Body of pancreas (tissue), 4 donors: ENCODE results near the gene DSC3.

Source experiments
- POLR2A ChIP-seq, 3 donors: fragments of 450-650 bp; IDR thresholded peaks; one replicate each; pipeline ENCODE4 v1.6.1; 2016; ENCODE audit warnings: antibody characterized with exemption in 3 of 3, mild to moderate bottlenecking in 2 of 3
- TF ChIP-seq, protein P1 (sequence below), 7 experiments: fragments of 450-650 bp in 4 of 7; fragments of 200-600 bp in 3 of 7; sonication (generic) in 3 of 7; IDR thresholded peaks; one replicate each; pipeline ENCODE4 v1.5.1; 2016 to 2019; ENCODE audit warnings: antibody characterized with exemption in 7 of 7

- TF ChIP-seq, protein P1, sequence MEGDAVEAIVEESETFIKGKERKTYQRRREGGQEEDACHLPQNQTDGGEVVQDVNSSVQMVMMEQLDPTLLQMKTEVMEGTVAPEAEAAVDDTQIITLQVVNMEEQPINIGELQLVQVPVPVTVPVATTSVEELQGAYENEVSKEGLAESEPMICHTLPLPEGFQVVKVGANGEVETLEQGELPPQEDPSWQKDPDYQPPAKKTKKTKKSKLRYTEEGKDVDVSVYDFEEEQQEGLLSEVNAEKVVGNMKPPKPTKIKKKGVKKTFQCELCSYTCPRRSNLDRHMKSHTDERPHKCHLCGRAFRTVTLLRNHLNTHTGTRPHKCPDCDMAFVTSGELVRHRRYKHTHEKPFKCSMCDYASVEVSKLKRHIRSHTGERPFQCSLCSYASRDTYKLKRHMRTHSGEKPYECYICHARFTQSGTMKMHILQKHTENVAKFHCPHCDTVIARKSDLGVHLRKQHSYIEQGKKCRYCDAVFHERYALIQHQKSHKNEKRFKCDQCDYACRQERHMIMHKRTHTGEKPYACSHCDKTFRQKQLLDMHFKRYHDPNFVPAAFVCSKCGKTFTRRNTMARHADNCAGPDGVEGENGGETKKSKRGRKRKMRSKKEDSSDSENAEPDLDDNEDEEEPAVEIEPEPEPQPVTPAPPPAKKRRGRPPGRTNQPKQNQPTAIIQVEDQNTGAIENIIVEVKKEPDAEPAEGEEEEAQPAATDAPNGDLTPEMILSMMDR (IDR thresholded peaks at IDR 0.05) = no peak
- no peak for TF ChIP-seq POLR2A (IDR thresholded peaks at IDR 0.05)
Observed at GRCh38 chr18:31034541-31034940, 8.0 kb downstream of the DSC3 start.
